ENCODE data around the gene THSD4. TPM values are rescaled to one million over a fixed set of nuclear protein-coding genes. Genes with fewer than 3 reads are reported as not detected.

THSD4 gene
- total and polyA plus RNA-seq, 2 of the 8 experiments (the other 6 are each of a cell fraction or from before 2014, with no cell fraction given) = 2.5 to 6.2 TPM

DNA sequence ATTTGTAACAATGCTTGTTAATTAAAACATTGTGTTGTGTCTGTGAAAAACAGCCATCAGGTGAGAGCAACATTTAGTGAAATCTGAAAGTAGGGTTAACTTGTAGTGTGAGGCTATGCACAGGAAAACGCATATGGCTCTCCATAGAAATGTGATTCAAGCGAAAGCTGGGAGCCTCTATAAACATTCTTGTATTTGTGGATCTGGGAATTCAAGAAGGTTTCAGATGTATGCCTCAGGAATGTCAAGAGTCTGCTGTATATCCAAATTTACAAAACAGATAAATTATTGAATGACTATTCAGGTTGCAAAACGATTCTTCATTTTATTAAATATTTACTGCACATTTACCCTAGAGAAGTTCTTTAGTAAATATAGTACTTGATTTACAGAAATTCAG, 166.0 kb downstream of the THSD4 start (continued):
- TF ChIP-seq EGR1 (IDR thresholded peaks at IDR 0.05; ENCODE audit: borderline replicate concordance, low read depth, low read length) = no peak
- no peak for TF ChIP-seq JUND (IDR thresholded peaks at IDR 0.05; ENCODE audit: low read length)
- no peak for TF ChIP-seq HDAC6 (IDR thresholded peaks at IDR 0.05; ENCODE audit: low read depth, low read length)
- TF ChIP-seq CBX8 (IDR thresholded peaks at IDR 0.05; ENCODE audit: borderline replicate concordance, low read depth, low read length) = no peak
- no peak for TF ChIP-seq EZH2 (IDR thresholded peaks at IDR 0.05; ENCODE audit: low read depth, low read length, severe bottlenecking)
- no peak for TF ChIP-seq CHD2 (IDR thresholded peaks at IDR 0.05; ENCODE audit: low read length)

Data from H1 (cell line).